GM12878 (cell line): Measurements from ENCODE around the gene PHF14. TPM values are rescaled to one million over a fixed set of nuclear protein-coding genes. Genes with fewer than 3 reads are reported as not detected.

Experiments used
- ATAC-seq: fragments of 200-7000 bp; cut with Tn5 transposase; 3 replicates; pipeline ENCODE4 v1.9.1; 2020; ENCODE audit warnings: mild to moderate bottlenecking, moderate library complexity
- BruUV-seq: library from RNA; stranded (reverse); fragments of 400-500 nt; replicated peaks from 2 replicates; lab custom pipeline; 2021; lab: Mats Ljungman, UMichigan
- CTCF ChIA-PET: fragments of 300-600 bp; sonication (Branson Sonifier 250); formaldehyde crosslinking; extraction: SDS; loops from one replicate; lab custom pipeline; 2021; ENCODE audit warnings: inconsistent platforms; lab: Yijun Ruan, JAX
- POLR2A ChIA-PET: fragments of 350-600 bp; formaldehyde crosslinking; extraction: SDS; loops from one replicate; lab custom pipeline; 2021; ENCODE audit warnings: inconsistent platforms; lab: Charles Lee
- RAD21 ChIA-PET: fragments of 300-600 bp; sonication (Branson Sonifier 250); formaldehyde crosslinking; loops from one replicate; lab custom pipeline; 2023; ENCODE audit warnings: antibody characterized with exemption; ENCODE audit not compliant: unreplicated experiment; lab: Charles Lee
- SMC1A ChIA-PET: fragments of 300-600 bp; sonication (Branson Sonifier 250); formaldehyde crosslinking; loops from one replicate; lab custom pipeline; 2023; ENCODE audit not compliant: unreplicated experiment, uncharacterized antibody; lab: Charles Lee
- DNase-seq: peaks from one replicate; pipeline ENCODE4 v3.0.0-alpha.2; 2011; ENCODE audit warnings: low read depth, low spot score
- FAIRE-seq: peaks from 3 replicates; lab custom pipeline; 2011; peaks lifted over from hg19 to GRCh38; lab: Jason Lieb, UNC
- H2AFZ ChIP-seq: 2 replicates; pipeline ENCODE4 v1.6.0; 2011; ENCODE audit warnings: low read depth, low read length, control low read depth; ENCODE audit not compliant: control insufficient read depth
- H3K27ac ChIP-seq: 2 replicates; pipeline ENCODE4 v1.5.1; 2011; ENCODE audit warnings: control low read depth; ENCODE audit not compliant: control insufficient read depth, insufficient read depth
- H3K27me3 ChIP-seq, 2 experiments: replicated peaks in 1 of 2; 2 replicates each; pipeline versions ENCODE4 v1.6.0 to v1.6.1; 2011; ENCODE audit warnings: low read length in 1 of 2; ENCODE audit not compliant: control insufficient read depth in 2 of 2, insufficient read depth in 2 of 2
- H3K36me3 ChIP-seq, 2 experiments: 2 replicates each; pipeline ENCODE4 v1.5.1; 2011; ENCODE audit warnings: low read length in 1 of 2; ENCODE audit not compliant: control insufficient read depth in 2 of 2, insufficient read depth in 2 of 2
- H3K4me1 ChIP-seq: 2 replicates; pipeline ENCODE4 v1.6.1; 2011; ENCODE audit warnings: mild to moderate bottlenecking, low read length, moderate library complexity, mixed read lengths; ENCODE audit not compliant: control insufficient read depth, insufficient read depth
- H3K4me2 ChIP-seq: 2 replicates; pipeline ENCODE4 v1.6.0; 2011; ENCODE audit warnings: control low read depth; ENCODE audit not compliant: control insufficient read depth, insufficient read depth
- H3K4me3 ChIP-seq: fragments of 200-600 bp; sonication (generic); 2 replicates; pipeline ENCODE4 v1.5.1; 2016
- H3K79me2 ChIP-seq: 2 replicates; pipeline ENCODE4 v1.6.0; 2011; ENCODE audit warnings: low read length; ENCODE audit not compliant: control insufficient read depth, insufficient read depth
- H3K9ac ChIP-seq: 2 replicates; pipeline ENCODE4 v1.8.0; 2011; ENCODE audit warnings: low read length, control low read depth, mixed read lengths; ENCODE audit not compliant: control insufficient read depth, insufficient read depth
- H3K9me3 ChIP-seq: replicated peaks from 3 replicates; pipeline ENCODE4 v1.5.1; 2011; ENCODE audit warnings: mild to moderate bottlenecking, low read length; ENCODE audit not compliant: control insufficient read depth, insufficient read depth
- H4K20me1 ChIP-seq: 2 replicates; pipeline ENCODE4 v1.6.0; 2011; ENCODE audit not compliant: control insufficient read depth, insufficient read depth
- CHD2 ChIP-seq: IDR thresholded peaks from 2 replicates; pipeline ENCODE4 v1.6.1; 2011; ENCODE audit warnings: low read depth, low read length, improper control_type of control experiment, borderline replicate concordance
- CREB1 ChIP-seq: IDR thresholded peaks from 2 replicates; pipeline ENCODE4 v1.6.1; 2012; ENCODE audit warnings: low read depth, mild to moderate bottlenecking, inconsistent platforms
- IRF3 ChIP-seq: fragments of 450-650 bp; IDR thresholded peaks from 2 replicates; pipeline ENCODE4 v1.6.1; 2014; ENCODE audit warnings: mild to moderate bottlenecking
- KAT2A ChIP-seq: conservative IDR thresholded peaks from 2 replicates; pipeline ENCODE4 v1.6.1; 2011; ENCODE audit warnings: low read depth, low read length; ENCODE audit not compliant: control insufficient read depth
- NRF1 ChIP-seq: conservative IDR thresholded peaks from 2 replicates; pipeline ENCODE4 v1.6.1; 2011; ENCODE audit warnings: mild to moderate bottlenecking, low read depth, low read length, improper control_type of control experiment
- STAT3 ChIP-seq: IDR thresholded peaks from 2 replicates; pipeline ENCODE4 v1.6.1; 2011; ENCODE audit warnings: low read depth, low read length, improper control_type of control experiment
- ZNF592 ChIP-seq: fragments of 450-650 bp; IDR thresholded peaks from 2 replicates; pipeline ENCODE4 v1.6.1; 2017; ENCODE audit warnings: mild to moderate bottlenecking, moderate library complexity
- WGBS: methylation state at CpG from one replicate; pipeline ENCODE4 v1.1.6; 2016; ENCODE audit warnings: low lambda C conversion rate; ENCODE audit not compliant: insufficient replicate concordance, insufficient coverage; ENCODE audit errors: missing lambda C conversion rate; 5-methylcytosine and 5-hydroxymethylcytosine counted together
- in situ Hi-C: fragments of 300-500 bp; cut with MboI; formaldehyde crosslinking; loops from 9 replicates; pipeline ENCODE4 v1.14.3; 2018; ENCODE audit warnings: mixed read lengths
- intact Hi-C: fragments of 100-400 bp; cut with micrococcal nuclease; formaldehyde crosslinking; loops from one replicate; pipeline ENCODE4 v1.14.2; 2022; ENCODE audit not compliant: unreplicated experiment
- polyA plus RNA-seq, 11 experiments: library from polyadenylated mRNA; depleted of rRNA in 4 of 11; unstranded in 6 of 11; stranded (reverse) in 5 of 11; fragments of >200 nt; fragmentation: Nextera tagmentation in 4 of 11; fragmentation: Illumina TruSeq in 1 of 11; extraction: Ambion mirVana in 4 of 11; extraction: Trizol in 1 of 11; gene quantifications; 1 replicate in 1 of 11; 2 replicates in 10 of 11; pipeline versions ENCODE4 v1.2.1 to v1.2.3, GENCODE V29; 2011 to 2016; ENCODE audit warnings: inconsistent platforms in 2 of 11, missing spikeins in 2 of 11, low read depth in 1 of 11
- total RNA-seq, 4 experiments: library from RNA; depleted of rRNA in 3 of 4; stranded (reverse); fragments of >200 nt in 3 of 4; fragmentation: Illumina TruSeq in 1 of 4; extraction: Trizol in 1 of 4; gene quantifications; 2 replicates each; pipeline versions ENCODE4 v1.2.1 to v1.2.3, GENCODE V29; 2013 to 2021

The PHF14 gene
- total and polyA plus RNA-seq, 10 of the 15 experiments (the other 5 are each of a cell fraction or from before 2014, with no cell fraction given), result 21.3 to 47.1 (median 29.9) TPM

- TF ChIP-seq ZNF592 (no peak), STAT3 (no peak), NRF1 (no peak)
Observed at GRCh38 chr7:11185179-11185815, 211.6 kb downstream of the PHF14 start (continued).

- no peak for TF ChIP-seq IRF3
- no peak for TF ChIP-seq CHD2
- TF ChIP-seq KAT2A, result no peak
- TF ChIP-seq CREB1, result no peak
- TF ChIP-seq, all 136 proteins: peak for 0
Observed at GRCh38 chr7:11188529-11189310, 215.0 kb downstream of the PHF14 start.

More at GRCh38 chr7:11188529-11189310, 215.0 kb downstream of the PHF14 start:
- ChIA-PET POLR2A (no interaction called here), CTCF (no interaction called here), RAD21 (no interaction called here), SMC1A (interaction anchor here (0.8 to 1.5 kb wide), 2 partner anchors 13 to 14 kb away, joined by 3 read pairs; no protein-coding TSS in a partner anchor)
- Histone ChIP-seq H3K4me3 (no peak overlapping the region), H3K27me3 (no peaks in the 10 kb centered on the region), H3K36me3 (no peaks in the 10 kb centered on the region), H3K4me2 (no peak overlapping the region), H3K9me3 (no peaks in the 10 kb centered on the region), H4K20me1 (no peaks in the 10 kb centered on the region), H3K27ac (no peak overlapping the region), H2AFZ (no peak overlapping the region), H3K9ac (no peak overlapping the region), H3K4me1 (no peaks in the 10 kb centered on the region), H3K79me2 (no peaks in the 10 kb centered on the region)
- ATAC-seq (no peak; the same call in 2 of the 3 replicates), FAIRE-seq (no peak), DNase-seq (no peak)
- intact Hi-C loops, result no loop called here
- no TSS peak for BruUV-seq
- WGBS, result 62% methylated on average over 8 of the region's 8 CpGs
- in situ Hi-C loops, result no loop called here
